GM12875 (cell line): ENCODE results near the gene NNMT.

Experiments
- H3K4me3 ChIP-seq: one replicate; pipeline ENCODE4 v1.5.1; 2011; ENCODE audit warnings: low read depth, low read length, control low read depth
- TF ChIP-seq, protein P1 (sequence below): IDR thresholded peaks from 2 replicates; pipeline ENCODE4 v1.5.1; 2011; ENCODE audit warnings: low read depth, mild to moderate bottlenecking, control low read depth, inconsistent platforms, low read length, moderate library complexity, borderline replicate concordance; ENCODE audit not compliant: insufficient read depth

The NNMT gene

DNA sequence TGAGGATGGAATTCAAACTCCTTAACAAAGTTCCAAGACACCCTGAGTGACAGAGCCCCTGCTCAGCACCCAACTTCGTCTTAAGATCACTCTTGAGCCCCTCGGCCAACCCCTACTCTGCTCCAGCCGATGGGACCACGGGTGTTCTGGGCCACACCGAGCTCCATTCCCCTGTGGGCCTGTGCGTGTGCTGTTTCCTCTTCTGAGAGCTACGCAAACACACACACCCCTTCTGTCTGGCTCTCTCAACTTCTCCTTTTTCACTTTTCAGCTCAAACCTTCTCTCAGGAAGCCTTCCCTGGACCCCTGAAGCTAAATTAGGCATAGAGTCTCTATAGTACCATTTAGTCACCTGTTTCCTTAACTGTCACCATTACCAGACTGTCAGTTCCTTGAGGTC, 37.5 kb upstream of the NNMT start:
- TF ChIP-seq, protein P1, sequence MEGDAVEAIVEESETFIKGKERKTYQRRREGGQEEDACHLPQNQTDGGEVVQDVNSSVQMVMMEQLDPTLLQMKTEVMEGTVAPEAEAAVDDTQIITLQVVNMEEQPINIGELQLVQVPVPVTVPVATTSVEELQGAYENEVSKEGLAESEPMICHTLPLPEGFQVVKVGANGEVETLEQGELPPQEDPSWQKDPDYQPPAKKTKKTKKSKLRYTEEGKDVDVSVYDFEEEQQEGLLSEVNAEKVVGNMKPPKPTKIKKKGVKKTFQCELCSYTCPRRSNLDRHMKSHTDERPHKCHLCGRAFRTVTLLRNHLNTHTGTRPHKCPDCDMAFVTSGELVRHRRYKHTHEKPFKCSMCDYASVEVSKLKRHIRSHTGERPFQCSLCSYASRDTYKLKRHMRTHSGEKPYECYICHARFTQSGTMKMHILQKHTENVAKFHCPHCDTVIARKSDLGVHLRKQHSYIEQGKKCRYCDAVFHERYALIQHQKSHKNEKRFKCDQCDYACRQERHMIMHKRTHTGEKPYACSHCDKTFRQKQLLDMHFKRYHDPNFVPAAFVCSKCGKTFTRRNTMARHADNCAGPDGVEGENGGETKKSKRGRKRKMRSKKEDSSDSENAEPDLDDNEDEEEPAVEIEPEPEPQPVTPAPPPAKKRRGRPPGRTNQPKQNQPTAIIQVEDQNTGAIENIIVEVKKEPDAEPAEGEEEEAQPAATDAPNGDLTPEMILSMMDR = no peak

DNA sequence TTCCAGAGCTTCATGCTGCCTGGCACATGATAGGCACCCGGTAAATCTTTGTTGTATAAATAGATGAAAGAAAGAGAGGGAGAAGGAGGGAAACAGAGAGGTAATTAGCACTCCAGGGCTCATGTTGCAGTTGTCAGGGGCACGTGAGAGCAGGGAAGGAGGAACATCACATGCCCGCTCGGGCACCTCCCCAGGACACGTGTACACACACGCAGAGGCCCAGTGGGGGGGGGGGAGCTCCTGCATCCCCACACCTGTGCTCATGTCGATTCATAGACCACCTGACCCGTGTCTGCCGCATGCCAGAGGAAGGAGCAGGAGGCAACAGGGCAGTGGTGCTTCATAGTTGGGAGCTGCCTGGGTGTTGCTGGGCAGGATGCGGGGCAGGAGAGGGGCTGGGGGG, 37.1 kb upstream of the NNMT start:
- H3K4me3 ChIP-seq = no peak overlapping the region
- TF ChIP-seq, protein P1 = no peak

More for the DNA sequence above, 37.5 kb upstream of the NNMT start:
- H3K4me3 ChIP-seq = no peak overlapping the region

DNA sequence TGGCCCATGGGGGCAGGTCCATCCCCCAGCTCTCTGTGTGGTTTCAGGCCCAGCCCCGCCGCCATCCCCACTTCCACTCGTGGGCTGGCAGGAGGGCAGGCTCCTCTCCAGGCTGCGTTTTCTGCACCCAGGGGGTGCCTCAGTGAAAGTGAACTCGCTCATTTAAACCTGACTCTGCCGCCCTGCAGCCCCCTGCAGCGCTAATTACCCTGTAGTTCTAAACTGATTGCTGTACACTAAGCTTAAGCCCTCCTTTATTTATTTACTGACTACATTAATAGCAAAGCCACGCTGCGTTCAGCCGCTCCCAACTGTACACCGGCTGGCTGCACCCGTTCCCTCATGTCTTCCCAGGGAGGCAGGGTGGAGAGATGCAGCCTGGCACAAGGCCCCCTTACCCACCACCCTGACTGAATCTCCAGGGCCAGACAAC, 36.6 kb upstream of the NNMT start:
- H3K4me3 ChIP-seq = no peak overlapping the region
- TF ChIP-seq, protein P1 = no peak

DNA sequence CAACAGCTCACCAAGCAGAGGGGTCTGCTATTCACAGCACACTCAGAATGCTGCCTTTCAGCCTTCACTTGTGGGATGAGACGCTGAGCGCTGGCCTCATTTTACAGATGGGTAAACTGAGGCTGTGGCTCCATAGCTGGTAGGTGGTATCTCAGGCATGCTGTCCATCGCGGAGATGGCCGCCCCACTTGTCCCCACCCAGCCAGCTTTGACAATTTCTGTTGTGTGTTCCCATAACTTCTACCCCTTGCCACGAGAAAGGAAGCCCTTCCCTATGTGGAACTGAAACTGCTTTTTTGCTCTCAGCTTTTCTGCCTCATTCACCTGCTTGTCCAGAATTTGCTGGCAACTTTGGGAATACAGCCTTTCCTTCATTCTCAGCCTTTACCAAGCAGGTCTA, 36.1 kb upstream of the NNMT start:
- no peak overlapping the region for H3K4me3 ChIP-seq
- TF ChIP-seq, protein P1 = no peak

DNA sequence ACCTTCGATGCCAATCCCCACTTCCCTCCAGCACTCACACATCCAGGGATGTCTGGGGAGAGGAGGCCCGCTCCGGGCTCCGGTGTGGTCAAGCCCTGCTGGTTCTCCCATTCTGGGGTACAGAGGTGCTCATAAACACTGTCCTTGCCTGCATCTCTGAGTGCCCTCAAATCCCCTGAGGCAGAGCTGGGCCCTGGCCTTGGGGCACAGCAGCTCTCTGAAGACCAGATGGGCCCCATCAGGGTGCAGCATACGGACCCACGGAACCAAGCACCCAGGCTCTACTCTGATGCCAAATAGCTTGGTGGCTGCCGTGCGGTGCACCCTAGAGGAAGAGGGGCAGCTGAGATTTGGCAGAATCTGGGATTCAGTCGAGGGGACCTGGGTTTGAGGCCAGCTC, 35.7 kb upstream of the NNMT start:
- TF ChIP-seq, protein P1 = no peak
- H3K4me3 ChIP-seq = no peak overlapping the region

DNA sequence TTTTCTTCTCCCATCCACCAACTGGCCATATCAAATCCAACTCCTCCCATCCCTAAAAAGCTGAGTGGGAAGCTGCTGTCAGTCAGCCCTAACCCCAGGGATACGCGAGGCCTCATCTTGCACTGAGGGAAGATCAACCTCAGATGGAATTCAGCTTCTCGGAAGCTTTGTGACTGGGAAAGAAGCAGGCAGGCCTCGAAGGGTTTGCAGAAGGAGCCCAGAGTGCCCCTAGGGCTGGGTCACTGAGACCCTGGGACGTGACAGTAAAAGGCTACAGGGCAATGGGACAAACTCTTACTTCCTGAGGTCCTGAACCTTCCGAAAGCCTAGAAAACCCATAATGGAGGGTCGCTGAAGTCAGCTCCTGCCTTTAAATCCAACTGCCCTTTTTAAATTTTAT, 34.4 kb upstream of the NNMT start:
- H3K4me3 ChIP-seq = no peak overlapping the region
- TF ChIP-seq, protein P1 = no peak

DNA sequence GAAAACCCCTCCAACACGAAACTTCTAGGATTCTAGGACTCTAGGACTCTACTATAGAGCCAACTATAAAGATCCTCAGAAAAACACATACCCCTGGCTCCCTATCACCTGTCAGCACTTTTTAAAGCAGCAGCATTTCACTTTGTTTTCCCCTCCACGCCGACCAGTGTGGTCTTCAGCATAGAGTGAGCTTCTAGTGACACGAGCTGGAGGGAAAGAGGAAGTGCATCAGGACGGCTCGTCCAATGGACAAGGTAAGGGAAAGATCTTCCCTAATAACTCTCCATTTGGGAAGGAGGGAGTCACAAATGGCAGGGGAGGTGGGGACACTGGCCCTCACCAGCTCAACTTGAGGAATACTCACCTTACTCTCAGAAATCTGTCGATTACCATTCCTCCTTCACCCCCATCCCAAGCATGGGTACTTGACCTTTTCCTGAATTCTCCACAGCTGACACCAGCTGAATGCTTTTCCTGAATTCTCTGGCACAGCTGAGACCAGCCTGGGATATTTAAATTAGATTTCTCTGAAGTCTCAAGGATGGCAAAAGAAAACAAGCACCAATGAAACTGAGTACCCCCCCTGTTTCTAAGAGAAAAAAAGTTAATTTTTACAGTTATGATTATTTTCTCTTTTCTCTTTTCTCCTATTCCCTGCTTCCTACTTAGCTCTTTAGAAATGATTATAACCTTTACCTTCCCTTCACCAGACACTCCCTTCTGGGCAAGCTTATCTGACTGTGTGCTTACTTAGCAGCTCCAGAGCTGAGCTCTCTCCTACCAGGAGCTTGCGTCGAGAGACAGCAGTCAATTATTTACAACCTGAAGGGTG, 33.3 kb upstream of the NNMT start:
- no peak overlapping the region for H3K4me3 ChIP-seq
- TF ChIP-seq, protein P1 = peak; percentile 25; the same call in 1 of the 2 replicates
